MM.1S (cell line): ENCODE data around the gene ENGASE.

Experiments used
- EZH2 ChIP-seq: fragments of 300-600 bp; sonication (generic); optimal IDR thresholded peaks from 2 replicates; pipeline ENCODE3; 2017; ENCODE audit warnings: low read depth, mild to moderate bottlenecking, antibody characterized with exemption, low read length, mixed read lengths
- EZH2phosphoT487 ChIP-seq: fragments of 300-600 bp; sonication (generic); IDR thresholded peaks from 2 replicates; pipeline ENCODE4 v1.6.1; 2018; ENCODE audit warnings: antibody characterized with exemption, low read length
- TF ChIP-seq, protein P1 (sequence below): fragments of 300-600 bp; sonication (generic); IDR thresholded peaks from 2 replicates; pipeline ENCODE4 v1.5.1; 2016; ENCODE audit warnings: antibody characterized with exemption, low read length, mixed read lengths

- TF ChIP-seq EZH2 (no peak), EZH2phosphoT487 (no peak)
- TF ChIP-seq, protein P1, sequence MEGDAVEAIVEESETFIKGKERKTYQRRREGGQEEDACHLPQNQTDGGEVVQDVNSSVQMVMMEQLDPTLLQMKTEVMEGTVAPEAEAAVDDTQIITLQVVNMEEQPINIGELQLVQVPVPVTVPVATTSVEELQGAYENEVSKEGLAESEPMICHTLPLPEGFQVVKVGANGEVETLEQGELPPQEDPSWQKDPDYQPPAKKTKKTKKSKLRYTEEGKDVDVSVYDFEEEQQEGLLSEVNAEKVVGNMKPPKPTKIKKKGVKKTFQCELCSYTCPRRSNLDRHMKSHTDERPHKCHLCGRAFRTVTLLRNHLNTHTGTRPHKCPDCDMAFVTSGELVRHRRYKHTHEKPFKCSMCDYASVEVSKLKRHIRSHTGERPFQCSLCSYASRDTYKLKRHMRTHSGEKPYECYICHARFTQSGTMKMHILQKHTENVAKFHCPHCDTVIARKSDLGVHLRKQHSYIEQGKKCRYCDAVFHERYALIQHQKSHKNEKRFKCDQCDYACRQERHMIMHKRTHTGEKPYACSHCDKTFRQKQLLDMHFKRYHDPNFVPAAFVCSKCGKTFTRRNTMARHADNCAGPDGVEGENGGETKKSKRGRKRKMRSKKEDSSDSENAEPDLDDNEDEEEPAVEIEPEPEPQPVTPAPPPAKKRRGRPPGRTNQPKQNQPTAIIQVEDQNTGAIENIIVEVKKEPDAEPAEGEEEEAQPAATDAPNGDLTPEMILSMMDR, result no peak
Measured at GRCh38 chr17:79075861-79076406, 1.3 kb downstream of the ENGASE start.
